Measurements from ENCODE around the gene C19orf81. TPM values are rescaled to one million over a fixed set of nuclear protein-coding genes. Genes with fewer than 3 reads are reported as not detected.

Gene C19orf81
- total and polyA plus RNA-seq, 2 donors (not counting 3 experiments of a cell fraction or from before 2014, with no cell fraction given): 0.79 to 2.5 TPM

GRCh38 chr19:50678323-50678722 lies 29.1 kb downstream of the C19orf81 start:
- dilution Hi-C loops (cut with MboI; ENCODE audit: extremely low pct_ligation_motif_present, low sequenced_read_pairs): no loop called here

More at GRCh38 chr19:50678323-50678722, 29.1 kb downstream of the C19orf81 start:
- H3K9me3 ChIP-seq (replicated peaks; ENCODE audit: control insufficient read depth, insufficient read depth, low read length): no peaks in the 10 kb centered on the region
- FAIRE-seq (no peak), DNase-seq (ENCODE audit: low read depth, low spot score) (no peak)
- no peak overlapping the region for H3K9ac ChIP-seq (replicated peaks; ENCODE audit: extremely low read depth, insufficient read depth, low read length)
- ChIA-PET CTCF (no interaction called here), POLR2A (no interaction called here)
- H3K36me3 ChIP-seq (ENCODE audit: control insufficient read depth in 2 of 2, extremely low read depth in 1 of 2, insufficient read depth in 2 of 2, low read length in 2 of 2): no peaks in the 10 kb centered on the region
- intact Hi-C loops (cut with micrococcal nuclease): loop anchor here (2.0 kb wide), 1 partner anchor 46 kb away; no protein-coding TSS in a partner anchor
- BruUV-seq (replicated peaks): no TSS peak
- peaks cover 0 to 4% of the 10 kb centered on the region in 2 experiments for H3K27me3 ChIP-seq (ENCODE audit: control insufficient read depth in 2 of 2, insufficient read depth in 2 of 2, low read length in 2 of 2)
- no peak overlapping the region for H3K27ac ChIP-seq (ENCODE audit: insufficient read depth, low read depth, low read length)
- H3K4me2 ChIP-seq (ENCODE audit: insufficient read depth, low read length): no peak overlapping the region
- no peak for TF ChIP-seq MAX (IDR thresholded peaks at IDR 0.05; ENCODE audit: insufficient read depth, insufficient read length)
- TF ChIP-seq POLR2A (IDR thresholded peaks at IDR 0.05; ENCODE audit: low read depth, low read length): no peak
- TF ChIP-seq JUN (IDR thresholded peaks at IDR 0.05; ENCODE audit: borderline replicate concordance, insufficient read depth, insufficient read length, low read depth): no peak
- TF ChIP-seq GATA2 (IDR thresholded peaks at IDR 0.05; ENCODE audit: insufficient read depth, insufficient read length, low read depth, low read length): no peak
- TF ChIP-seq EZH2 (IDR thresholded peaks at IDR 0.05; ENCODE audit: borderline replicate concordance, low read depth, low read length, severe bottlenecking): no peak
- TF ChIP-seq POLR2AphosphoS5 (IDR thresholded peaks at IDR 0.05; ENCODE audit: insufficient read depth, low read depth, low read length): no peak
- TF ChIP-seq, protein P1, sequence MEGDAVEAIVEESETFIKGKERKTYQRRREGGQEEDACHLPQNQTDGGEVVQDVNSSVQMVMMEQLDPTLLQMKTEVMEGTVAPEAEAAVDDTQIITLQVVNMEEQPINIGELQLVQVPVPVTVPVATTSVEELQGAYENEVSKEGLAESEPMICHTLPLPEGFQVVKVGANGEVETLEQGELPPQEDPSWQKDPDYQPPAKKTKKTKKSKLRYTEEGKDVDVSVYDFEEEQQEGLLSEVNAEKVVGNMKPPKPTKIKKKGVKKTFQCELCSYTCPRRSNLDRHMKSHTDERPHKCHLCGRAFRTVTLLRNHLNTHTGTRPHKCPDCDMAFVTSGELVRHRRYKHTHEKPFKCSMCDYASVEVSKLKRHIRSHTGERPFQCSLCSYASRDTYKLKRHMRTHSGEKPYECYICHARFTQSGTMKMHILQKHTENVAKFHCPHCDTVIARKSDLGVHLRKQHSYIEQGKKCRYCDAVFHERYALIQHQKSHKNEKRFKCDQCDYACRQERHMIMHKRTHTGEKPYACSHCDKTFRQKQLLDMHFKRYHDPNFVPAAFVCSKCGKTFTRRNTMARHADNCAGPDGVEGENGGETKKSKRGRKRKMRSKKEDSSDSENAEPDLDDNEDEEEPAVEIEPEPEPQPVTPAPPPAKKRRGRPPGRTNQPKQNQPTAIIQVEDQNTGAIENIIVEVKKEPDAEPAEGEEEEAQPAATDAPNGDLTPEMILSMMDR (IDR thresholded peaks at IDR 0.05; ENCODE audit: extremely low read depth in 1 of 2, insufficient read depth in 1 of 2, low read depth in 1 of 2, low read length in 2 of 2): no peak
- no peak for TF ChIP-seq MYC (IDR thresholded peaks at IDR 0.05; ENCODE audit: low read depth, low read length)
- no peak for TF ChIP-seq FOS (IDR thresholded peaks at IDR 0.05; ENCODE audit: borderline replicate concordance, insufficient read depth, low read length)
- no peaks in the 10 kb centered on the region for H4K20me1 ChIP-seq (replicated peaks; ENCODE audit: control insufficient read depth, extremely low read depth, insufficient read depth, low read length)
- H3K4me3 ChIP-seq (replicated peaks in 1 of 3; ENCODE audit: insufficient read depth in 1 of 3, low read depth in 1 of 3, low read length in 3 of 3): no peak overlapping the region
- H3K4me1 ChIP-seq (ENCODE audit: control insufficient read depth, extremely low read depth, insufficient read depth, low read length): no peaks in the 10 kb centered on the region
- H3K79me2 ChIP-seq (ENCODE audit: control insufficient read depth, insufficient read depth, low read length): no peaks in the 10 kb centered on the region
- no peaks in the 10 kb centered on the region for H3K9me1 ChIP-seq (replicated peaks; ENCODE audit: control insufficient read depth, extremely low read depth, insufficient read depth, low read length)
- no peak overlapping the region for H2AFZ ChIP-seq (ENCODE audit: low read depth, low read length)

Data from endothelial cell of umbilical vein (primary cell).